T-helper 2 cell (primary cell): ENCODE measurements around the gene CLASP1.

Source experiments
- DNase-seq, 5 experiments: peaks; one replicate each; pipeline versions ENCODE4 v3.0.0 to v3.0.0-alpha.2; 2012 to 2022

The CLASP1 gene

GRCh38 chr2:121368155-121368554, 281.1 kb downstream of the CLASP1 start:
- DNase-seq: no peak

GRCh38 chr2:121367246-121367900, 281.9 kb downstream of the CLASP1 start:
- no peak for DNase-seq

- no peak for DNase-seq
These were observed 283.2 kb downstream of the CLASP1 start for GRCh38 chr2:121366040-121366439.

- no peak for DNase-seq
These were observed 284.2 kb downstream of the CLASP1 start for GRCh38 chr2:121365061-121365460.

GRCh38 chr2:121363632-121364420, 285.4 kb downstream of the CLASP1 start:
- no peak for DNase-seq

- DNase-seq: no peak
These were observed 286.5 kb downstream of the CLASP1 start for GRCh38 chr2:121362774-121363173.

- DNase-seq: no peak
These were observed 287.0 kb downstream of the CLASP1 start for GRCh38 chr2:121362226-121362625.

- no peak for DNase-seq
These were observed 288.5 kb downstream of the CLASP1 start for GRCh38 chr2:121360566-121361300.

GRCh38 chr2:121359716-121360565, 289.3 kb downstream of the CLASP1 start:
- no peak for DNase-seq

- no peak for DNase-seq
These were observed 290.1 kb downstream of the CLASP1 start for GRCh38 chr2:121359170-121359569.

- no peak for DNase-seq
These were observed 291.0 kb downstream of the CLASP1 start for GRCh38 chr2:121358291-121358690.

GRCh38 chr2:121356058-121356640, 293.1 kb downstream of the CLASP1 start:
- DNase-seq: peak in 1 of 5 experiments; percentile 33

- DNase-seq: no peak
These were observed 293.8 kb downstream of the CLASP1 start for GRCh38 chr2:121355488-121355887.

- DNase-seq: no peak
These were observed 297.5 kb downstream of the CLASP1 start for GRCh38 chr2:121351521-121352318.

- no peak for DNase-seq
These were observed 298.4 kb downstream of the CLASP1 start for GRCh38 chr2:121350890-121351289.

- no peak for DNase-seq
These were observed 298.9 kb downstream of the CLASP1 start for GRCh38 chr2:121350402-121350775.

GRCh38 chr2:121349721-121350401, 299.4 kb downstream of the CLASP1 start:
- no peak for DNase-seq

- no peak for DNase-seq
These were observed 301.0 kb downstream of the CLASP1 start for GRCh38 chr2:121348128-121348740.

GRCh38 chr2:121346859-121347258, 302.4 kb downstream of the CLASP1 start:
- no peak for DNase-seq

- DNase-seq: no peak
These were observed 302.9 kb downstream of the CLASP1 start for GRCh38 chr2:121346407-121346806.
